ENCODE measurements around the gene CTSG. TPM values are rescaled to one million over a fixed set of nuclear protein-coding genes. Genes with fewer than 3 reads are reported as not detected.

CTSG gene
- polyA plus RNA-seq, 1 donor (not counting 4 experiments of a cell fraction or from before 2014, with no cell fraction given), result not detected

- H3K27me3 ChIP-seq (ENCODE audit: control insufficient read depth, extremely low read depth, insufficient read depth, low read length), result no peaks in the 10 kb centered on the region
- H3K27ac ChIP-seq (ENCODE audit: control insufficient read depth, insufficient read depth, low read length), result no peak overlapping the region
- H3K9me1 ChIP-seq (ENCODE audit: control insufficient read depth, extremely low read depth, insufficient read depth, low read length), result no peaks in the 10 kb centered on the region
- no peaks in the 10 kb centered on the region for H3K4me1 ChIP-seq (ENCODE audit: control insufficient read depth, extremely low read depth, insufficient read depth, low read length)
- no peaks in the 10 kb centered on the region for H3K36me3 ChIP-seq (ENCODE audit: control insufficient read depth in 2 of 2, extremely low read depth in 1 of 2, insufficient read depth in 2 of 2, low read length in 2 of 2)
- no peak overlapping the region for H3K4me2 ChIP-seq (ENCODE audit: control insufficient read depth, extremely low read depth, insufficient read depth, low read depth, low read length)
- no peak overlapping the region for H3K9ac ChIP-seq (ENCODE audit: control insufficient read depth, extremely low read depth, insufficient read depth, low read length)
- peak; percentile 79 for FAIRE-seq
- no peak for DNase-seq (ENCODE audit: low read depth, low spot score)
- no peaks in the 10 kb centered on the region for H3K79me2 ChIP-seq (ENCODE audit: control insufficient read depth, insufficient read depth, low read length)
- no peak for TF ChIP-seq EZH2 (IDR thresholded peaks at IDR 0.05; ENCODE audit: low read length)
- TF ChIP-seq, protein P1, sequence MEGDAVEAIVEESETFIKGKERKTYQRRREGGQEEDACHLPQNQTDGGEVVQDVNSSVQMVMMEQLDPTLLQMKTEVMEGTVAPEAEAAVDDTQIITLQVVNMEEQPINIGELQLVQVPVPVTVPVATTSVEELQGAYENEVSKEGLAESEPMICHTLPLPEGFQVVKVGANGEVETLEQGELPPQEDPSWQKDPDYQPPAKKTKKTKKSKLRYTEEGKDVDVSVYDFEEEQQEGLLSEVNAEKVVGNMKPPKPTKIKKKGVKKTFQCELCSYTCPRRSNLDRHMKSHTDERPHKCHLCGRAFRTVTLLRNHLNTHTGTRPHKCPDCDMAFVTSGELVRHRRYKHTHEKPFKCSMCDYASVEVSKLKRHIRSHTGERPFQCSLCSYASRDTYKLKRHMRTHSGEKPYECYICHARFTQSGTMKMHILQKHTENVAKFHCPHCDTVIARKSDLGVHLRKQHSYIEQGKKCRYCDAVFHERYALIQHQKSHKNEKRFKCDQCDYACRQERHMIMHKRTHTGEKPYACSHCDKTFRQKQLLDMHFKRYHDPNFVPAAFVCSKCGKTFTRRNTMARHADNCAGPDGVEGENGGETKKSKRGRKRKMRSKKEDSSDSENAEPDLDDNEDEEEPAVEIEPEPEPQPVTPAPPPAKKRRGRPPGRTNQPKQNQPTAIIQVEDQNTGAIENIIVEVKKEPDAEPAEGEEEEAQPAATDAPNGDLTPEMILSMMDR (optimal IDR thresholded peaks at IDR 0.05 in 1 of 3, IDR thresholded peaks at IDR 0.05 in 1 of 3, conservative IDR thresholded peaks at IDR 0.05 in 1 of 3; ENCODE audit: extremely low read depth in 1 of 3, insufficient read depth in 2 of 3, low read length in 3 of 3), result peak; percentile 94 to 95 (median 95)
- dilution Hi-C loops (cut with MboI; ENCODE audit: extremely low pct_ligation_motif_present, low sequenced_read_pairs), result no loop called here
- no peak overlapping the region for H2AFZ ChIP-seq (ENCODE audit: control insufficient read depth, low read length)
- H4K20me1 ChIP-seq (ENCODE audit: control insufficient read depth, extremely low read depth, insufficient read depth, low read length), result no peaks in the 10 kb centered on the region
- no peak overlapping the region for H3K4me3 ChIP-seq (ENCODE audit: control insufficient read depth in 2 of 3, extremely low read depth in 1 of 3, insufficient read depth in 2 of 3, low read depth in 1 of 3, low read length in 3 of 3)
- H3K9me3 ChIP-seq (ENCODE audit: control insufficient read depth, low read depth, low read length), result no peaks in the 10 kb centered on the region
These were observed 29.6 kb upstream of the CTSG start for GRCh38 chr14:24605435-24606190.

- Histone ChIP-seq H3K36me3 (ENCODE audit: control insufficient read depth in 2 of 2, extremely low read depth in 1 of 2, insufficient read depth in 2 of 2, low read length in 2 of 2) (no peaks in the 10 kb centered on the region), H2AFZ (ENCODE audit: control insufficient read depth, low read length) (no peak overlapping the region), H3K4me1 (ENCODE audit: control insufficient read depth, extremely low read depth, insufficient read depth, low read length) (peaks cover 11% of the 10 kb centered on the region), H4K20me1 (ENCODE audit: control insufficient read depth, extremely low read depth, insufficient read depth, low read length) (no peaks in the 10 kb centered on the region), H3K27ac (ENCODE audit: control insufficient read depth, insufficient read depth, low read length) (no peak overlapping the region), H3K9me3 (ENCODE audit: control insufficient read depth, low read depth, low read length) (no peaks in the 10 kb centered on the region), H3K27me3 (ENCODE audit: control insufficient read depth, extremely low read depth, insufficient read depth, low read length) (no peaks in the 10 kb centered on the region), H3K9ac (ENCODE audit: control insufficient read depth, extremely low read depth, insufficient read depth, low read length) (no peak overlapping the region), H3K4me3 (ENCODE audit: control insufficient read depth in 2 of 3, extremely low read depth in 1 of 3, insufficient read depth in 2 of 3, low read depth in 1 of 3, low read length in 3 of 3) (no peak overlapping the region), H3K9me1 (ENCODE audit: control insufficient read depth, extremely low read depth, insufficient read depth, low read length) (no peaks in the 10 kb centered on the region), H3K79me2 (ENCODE audit: control insufficient read depth, insufficient read depth, low read length) (no peaks in the 10 kb centered on the region), H3K4me2 (ENCODE audit: control insufficient read depth, extremely low read depth, insufficient read depth, low read depth, low read length) (no peak overlapping the region)
- FAIRE-seq, result no peak
- no peak for TF ChIP-seq EZH2 (IDR thresholded peaks at IDR 0.05; ENCODE audit: low read length)
- TF ChIP-seq, protein P1 (optimal IDR thresholded peaks at IDR 0.05 in 1 of 3, IDR thresholded peaks at IDR 0.05 in 1 of 3, conservative IDR thresholded peaks at IDR 0.05 in 1 of 3; ENCODE audit: extremely low read depth in 1 of 3, insufficient read depth in 2 of 3, low read length in 3 of 3), result no peak
- no peak for DNase-seq (ENCODE audit: low read depth, low spot score)
- dilution Hi-C loops (cut with MboI; ENCODE audit: extremely low pct_ligation_motif_present, low sequenced_read_pairs), result no loop called here
These were observed 21.4 kb upstream of the CTSG start for GRCh38 chr14:24597403-24597802.

All from keratinocyte (primary cell).